Activated CD8-positive, alpha-beta memory T cell treated with anti-CD3 and anti-CD28 coated beads, Interleukin-2, amount 50 U/mL, for 4 hours (primary cell): ENCODE measurements around the gene NAALAD2.
"Not testable (repeated sequence)": the region's sequence is repeated elsewhere in the genome, so short reads cannot be mapped to it uniquely, and the experiment has no call there.

Experiments used
- DNase-seq: peaks from one replicate; pipeline ENCODE4 v3.0.0-alpha.2; 2020

Gene NAALAD2

DNA sequence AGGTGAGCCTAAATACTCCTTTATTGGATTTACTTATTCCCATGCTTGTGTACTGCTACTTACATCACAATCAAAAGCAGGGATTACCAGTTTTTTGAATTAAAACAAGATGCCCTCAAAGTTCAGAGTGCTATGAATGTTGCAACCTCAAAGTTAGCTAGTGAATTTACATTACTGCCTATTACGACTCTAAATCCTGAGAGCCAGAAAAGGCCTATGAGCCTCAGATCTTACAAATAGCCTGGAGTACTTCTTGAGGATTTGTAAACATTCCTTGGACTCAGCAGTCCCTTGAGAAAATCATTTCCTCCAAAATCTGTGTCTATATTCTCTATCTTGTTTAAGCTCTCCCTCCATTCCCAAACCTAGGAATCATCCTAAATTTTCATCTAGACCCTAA is 62.9 kb downstream of the NAALAD2 start:
- no peak for DNase-seq

DNA sequence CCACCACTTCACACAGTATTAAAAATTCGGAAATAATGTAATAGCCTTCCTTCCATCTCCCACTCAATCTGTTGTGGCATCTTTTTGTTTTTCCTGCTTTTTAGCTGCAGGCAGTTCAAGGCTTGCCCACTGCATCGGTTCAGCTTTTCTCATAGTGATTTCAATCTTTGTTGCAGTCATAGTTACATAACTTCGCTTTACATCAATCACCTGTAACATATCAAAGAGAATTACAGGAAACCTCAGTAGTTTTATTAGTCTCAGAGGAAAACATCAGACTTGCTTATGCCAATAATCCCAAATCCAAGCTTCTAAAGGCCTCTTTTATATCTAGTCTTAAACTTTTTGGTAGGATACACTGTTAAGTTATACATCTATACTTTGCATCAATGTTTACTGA is 67.9 kb downstream of the NAALAD2 start:
- DNase-seq, result no peak

DNA sequence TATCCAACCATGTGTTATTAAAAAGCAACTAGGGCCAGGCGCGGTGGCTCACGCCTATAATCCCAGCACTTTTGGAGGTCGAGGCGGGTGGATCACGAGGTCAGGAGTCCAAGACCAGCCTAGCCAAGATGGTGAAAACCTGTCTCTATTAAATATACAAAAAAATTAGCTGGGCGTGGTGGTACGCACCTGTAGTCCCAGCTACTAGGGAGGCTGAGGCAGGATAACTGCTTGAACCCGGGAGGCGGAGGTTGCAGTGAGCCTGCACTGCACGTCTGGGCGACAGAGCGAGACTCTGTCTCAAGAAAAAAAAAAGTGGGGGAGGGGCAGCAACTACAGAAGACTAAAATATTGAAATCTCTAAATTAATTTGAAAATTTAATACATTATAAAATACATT is 69.9 kb downstream of the NAALAD2 start:
- no peak for DNase-seq

DNA sequence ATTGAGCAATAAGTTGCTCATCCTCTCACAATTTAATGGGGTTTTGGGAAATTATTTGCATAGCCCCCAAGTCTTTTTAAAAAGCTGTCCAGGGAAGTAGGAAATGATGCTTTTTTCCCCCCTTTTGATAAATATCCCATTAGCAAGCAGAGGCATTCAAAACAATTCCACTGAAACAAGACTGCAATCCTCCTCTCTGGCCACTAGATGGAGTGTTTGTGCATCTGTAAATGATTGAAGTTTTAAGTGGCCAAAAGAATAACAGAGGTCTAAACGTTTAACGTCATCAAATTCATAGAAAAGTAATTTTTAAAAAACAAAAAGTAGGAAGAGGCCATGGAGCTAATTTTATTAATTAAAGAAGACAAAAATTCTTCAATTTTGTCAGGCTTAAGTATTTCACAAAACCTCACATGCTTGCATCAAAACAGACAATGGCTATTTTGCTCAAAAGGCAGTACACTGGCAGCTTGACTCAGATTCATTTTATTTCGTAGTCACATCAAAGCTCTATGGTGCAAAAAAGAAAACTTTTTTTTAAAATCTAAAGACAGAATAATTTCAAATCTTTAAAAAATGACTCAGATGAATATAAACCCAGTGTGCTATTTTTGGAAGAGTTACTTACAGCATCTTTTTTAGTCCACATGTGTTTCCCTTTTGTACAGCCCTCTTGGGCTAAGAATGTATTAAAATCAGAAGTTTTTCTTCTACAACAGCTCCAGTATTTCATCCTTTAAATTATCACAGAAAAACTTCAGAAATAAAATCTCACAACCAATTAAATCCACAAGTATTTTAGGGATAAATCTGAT is 70.6 kb downstream of the NAALAD2 start:
- DNase-seq, result no peak

DNA sequence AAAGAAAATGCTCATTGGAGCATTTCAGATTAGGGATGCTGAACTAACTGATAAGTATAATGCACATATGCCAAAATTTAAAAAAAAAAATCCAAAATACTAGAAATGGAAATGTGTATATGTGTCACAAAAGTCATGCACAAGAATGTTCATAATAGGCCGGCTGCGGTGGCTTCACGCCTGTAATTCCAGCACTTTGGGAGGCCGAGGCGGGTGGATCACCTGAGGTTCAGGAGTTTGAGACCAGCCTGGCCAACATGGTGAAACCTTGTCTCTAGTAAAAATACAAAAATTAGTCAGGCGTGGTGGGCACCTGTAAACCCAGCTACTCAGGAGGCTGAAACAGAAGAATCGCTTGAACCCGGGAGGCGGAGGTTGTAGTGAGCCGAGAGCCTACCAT is 73.5 kb downstream of the NAALAD2 start:
- DNase-seq, result not testable (repeated sequence)

DNA sequence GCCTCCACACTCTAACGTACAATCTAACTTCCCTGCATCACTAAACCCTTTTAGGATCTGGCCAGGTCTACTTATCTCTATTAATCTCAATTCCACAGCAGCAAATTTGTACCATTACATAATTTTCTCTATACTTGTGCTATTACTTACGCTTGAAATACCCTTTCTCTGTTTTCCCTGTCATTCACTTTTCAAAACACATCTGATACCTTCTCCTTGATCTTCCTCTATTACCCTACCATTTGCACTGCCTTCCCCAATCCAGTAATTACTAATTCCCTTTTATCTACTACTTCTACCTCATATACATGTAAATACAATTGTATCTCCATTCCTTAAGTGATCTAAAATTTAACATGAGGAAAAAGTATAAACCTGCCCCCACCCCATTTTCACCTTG is 74.4 kb downstream of the NAALAD2 start:
- DNase-seq, result no peak

DNA sequence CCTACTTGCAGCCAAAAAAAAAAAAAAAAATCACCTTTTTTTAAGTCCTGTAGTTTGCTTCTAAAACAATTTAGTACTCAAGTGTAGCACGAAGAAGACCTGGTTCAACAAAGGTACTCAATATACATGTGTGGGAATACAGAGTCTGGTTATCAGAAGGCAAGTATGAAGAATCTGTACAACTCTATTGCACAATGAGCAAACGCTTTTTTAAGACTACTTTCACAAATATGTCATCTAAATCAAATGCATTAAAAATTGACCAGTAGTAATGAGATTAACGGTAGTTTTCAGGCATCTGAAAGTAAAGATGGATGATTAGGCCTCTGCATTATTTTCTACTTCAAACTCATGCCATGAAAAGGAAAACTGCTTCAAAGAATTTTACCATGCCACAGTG is 78.9 kb downstream of the NAALAD2 start:
- DNase-seq, result no peak

DNA sequence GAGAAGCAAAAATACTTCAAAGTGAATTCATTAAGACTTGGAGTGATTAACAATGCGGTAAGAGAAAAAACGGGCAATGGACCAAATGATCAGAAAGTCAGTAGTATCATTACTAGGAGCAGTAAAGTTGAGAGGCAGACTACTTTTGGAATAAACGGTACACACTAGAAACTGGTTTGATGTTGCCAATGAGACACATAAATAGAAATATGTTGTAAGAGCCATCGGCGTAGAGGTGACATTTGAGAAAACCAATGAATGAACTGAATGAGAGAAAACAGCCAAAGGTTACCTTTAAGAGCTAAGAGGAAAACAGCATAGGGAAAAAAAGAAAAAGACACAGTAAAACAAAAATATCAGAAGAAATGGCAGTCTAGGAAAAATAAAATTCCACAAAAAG is 82.1 kb downstream of the NAALAD2 start:
- no peak for DNase-seq

DNA sequence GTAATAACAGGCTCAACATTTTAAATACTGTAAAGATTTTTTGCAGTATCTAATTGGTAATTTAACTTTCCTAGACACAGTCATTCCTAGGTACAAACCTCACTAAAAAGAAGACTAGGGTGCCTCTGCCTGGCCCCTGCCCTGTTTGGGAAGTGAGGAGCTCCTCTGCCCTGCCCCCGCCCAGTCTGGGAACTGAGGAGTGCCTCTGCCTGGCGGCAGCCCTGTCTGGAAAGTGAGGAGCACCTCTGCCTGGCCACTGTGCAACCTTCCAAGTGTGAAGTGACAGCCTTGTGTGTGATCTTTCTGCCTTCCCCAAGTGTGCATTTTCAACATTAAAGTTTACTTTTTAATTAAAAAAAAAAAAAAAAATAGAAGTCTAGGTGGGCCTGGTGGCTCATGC is 84.1 kb downstream of the NAALAD2 start:
- DNase-seq, result peak; percentile 13

DNA sequence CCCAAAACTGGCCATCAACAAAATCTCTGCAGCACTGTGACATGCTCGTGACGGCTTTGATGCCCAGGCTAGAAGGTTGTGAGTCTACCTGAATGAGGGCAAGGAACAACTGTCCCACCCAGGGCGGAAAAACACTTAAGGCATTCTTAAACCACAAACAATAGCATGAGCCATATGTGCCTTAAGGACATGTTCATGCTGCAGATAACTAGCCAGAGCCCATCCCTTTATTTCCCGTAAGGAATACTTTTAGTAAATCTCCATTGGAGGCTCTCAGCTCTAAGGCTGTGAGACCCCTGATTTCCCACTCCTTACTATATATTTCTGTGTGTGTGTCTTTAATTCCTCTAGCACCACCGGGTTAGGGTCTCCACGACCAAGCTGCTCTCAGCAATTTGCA is 85.0 kb downstream of the NAALAD2 start:
- DNase-seq, result no peak

DNA sequence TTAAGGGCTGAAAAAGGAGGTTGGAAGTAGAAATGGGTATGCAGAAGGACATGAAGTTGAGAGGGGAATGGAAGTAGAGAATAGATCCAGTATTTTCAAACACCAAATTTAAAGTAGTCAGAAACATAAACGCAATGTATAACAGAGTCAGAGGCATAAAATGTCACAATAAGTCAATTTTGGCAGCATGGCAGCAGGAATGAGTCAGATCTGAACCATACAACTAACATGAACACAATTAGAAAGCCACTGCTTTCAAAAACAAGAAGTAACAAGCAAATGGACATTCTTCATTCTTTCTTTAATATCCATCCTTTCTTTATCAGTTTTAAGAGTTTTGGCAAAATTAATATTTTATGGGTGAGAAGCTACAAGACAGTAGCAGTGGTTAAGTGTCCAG is 85.9 kb downstream of the NAALAD2 start:
- no peak for DNase-seq

DNA sequence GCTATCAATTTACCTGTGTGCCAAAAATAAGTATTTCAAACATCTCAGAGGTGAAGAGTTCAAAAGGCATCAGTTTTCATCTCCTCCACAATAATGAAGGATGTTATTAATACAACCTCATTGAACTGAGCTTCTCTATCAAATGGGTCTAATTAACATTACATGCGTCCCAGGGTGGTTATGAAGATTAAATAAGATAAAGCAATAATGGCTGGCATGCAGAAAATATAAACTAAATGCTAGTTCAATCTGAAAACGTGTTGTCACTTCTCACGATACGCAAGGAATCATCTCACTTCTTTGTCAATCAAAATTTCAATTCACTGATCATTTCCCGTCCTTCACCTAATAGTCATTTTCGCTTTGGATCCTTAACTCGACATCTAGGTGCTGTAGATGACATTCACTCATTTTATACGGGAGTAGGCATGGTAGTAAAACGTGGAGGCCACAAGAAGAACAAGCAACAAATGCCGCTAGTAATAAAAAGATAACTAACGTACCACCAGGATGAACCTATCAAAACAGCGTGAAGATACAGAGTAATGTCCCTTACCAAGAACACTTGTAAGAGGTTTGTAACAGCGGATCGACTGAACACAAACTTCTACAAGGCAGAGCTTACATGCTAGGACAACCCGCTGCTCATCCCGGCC is 87.5 kb downstream of the NAALAD2 start:
- DNase-seq, result no peak

DNA sequence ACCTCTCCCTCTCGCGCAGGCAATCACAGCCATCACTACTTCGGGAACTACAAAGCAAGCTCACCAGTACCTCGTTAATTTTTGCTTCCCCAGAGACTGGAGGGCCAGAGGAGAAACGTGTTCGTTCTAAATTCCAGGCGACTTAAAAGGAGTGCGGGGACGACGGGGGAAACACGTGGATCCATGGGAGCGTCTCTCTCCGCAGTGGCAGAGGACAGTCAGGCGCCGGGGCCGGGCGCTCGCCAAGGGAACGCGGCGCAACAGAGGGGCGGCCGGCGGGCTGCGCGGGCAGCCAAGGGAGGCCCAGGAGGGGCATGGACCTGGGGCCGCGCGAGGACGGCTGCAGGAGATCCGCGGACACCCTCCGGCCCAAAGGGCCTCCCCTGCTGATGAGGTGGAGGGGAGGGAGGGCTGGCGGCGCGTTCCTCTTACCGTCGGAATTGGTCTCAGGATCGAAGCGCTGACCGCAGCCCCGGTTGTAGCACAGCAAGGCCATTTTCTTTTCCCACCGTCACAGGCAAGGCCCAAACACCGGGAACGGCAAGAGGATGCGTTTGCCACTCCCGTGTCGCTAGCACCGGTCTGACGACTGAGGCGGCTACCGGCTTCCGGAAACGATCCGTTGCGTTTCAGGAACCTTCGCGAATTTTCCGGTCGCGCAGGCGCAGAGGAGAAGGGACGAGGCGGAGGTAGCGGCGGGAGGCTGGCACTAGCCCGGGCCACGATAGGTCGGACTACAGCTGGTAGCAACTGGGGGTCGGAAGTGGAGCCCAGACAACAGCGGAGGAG is 88.2 kb downstream of the NAALAD2 start, which contains the start of gene CHORDC1:
TSS of gene CHORDC1 (minus strand) at position 591 of the 789 bp plus-strand sequence. CDS start at position 496, 95 bp downstream.
- DNase-seq, result peak; percentile 91

DNA sequence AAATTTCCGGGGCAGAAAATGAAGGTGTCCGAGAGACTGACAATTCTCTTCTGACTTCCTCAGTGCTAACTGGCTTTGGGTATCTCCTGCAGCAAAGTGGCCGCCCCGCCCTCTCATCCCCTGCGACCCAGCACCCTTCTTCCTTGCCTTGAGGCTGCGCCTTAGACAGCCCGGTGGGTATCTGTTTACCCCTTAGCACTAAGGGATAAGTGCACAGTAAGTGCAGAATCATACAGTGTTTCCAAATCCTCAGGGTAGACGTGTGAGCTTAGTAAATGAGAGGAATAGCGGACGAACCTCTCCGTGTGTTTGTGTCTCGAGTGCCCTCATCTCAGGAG is 88.8 kb downstream of the NAALAD2 start:
- DNase-seq, result no peak

DNA sequence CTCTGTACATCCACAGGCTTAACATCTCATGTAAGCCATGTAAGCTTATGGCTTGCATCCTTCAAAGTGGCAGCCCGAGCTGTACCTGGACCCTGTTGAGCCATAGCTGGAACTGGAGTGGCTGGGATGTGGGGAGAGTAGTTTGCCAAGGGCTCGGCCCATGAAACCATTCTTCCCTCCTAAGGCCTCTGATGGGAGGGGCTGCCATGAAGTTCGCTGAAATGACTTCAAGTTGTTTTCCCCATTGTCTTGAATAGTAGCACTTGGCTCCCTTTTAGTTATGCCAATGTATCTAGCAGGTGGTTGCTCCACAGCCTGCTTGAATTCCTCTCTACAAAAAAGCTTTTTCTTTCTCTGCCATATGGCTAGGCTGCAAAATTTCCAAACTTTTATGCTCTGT is 93.6 kb downstream of the NAALAD2 start:
- DNase-seq, result no peak

DNA sequence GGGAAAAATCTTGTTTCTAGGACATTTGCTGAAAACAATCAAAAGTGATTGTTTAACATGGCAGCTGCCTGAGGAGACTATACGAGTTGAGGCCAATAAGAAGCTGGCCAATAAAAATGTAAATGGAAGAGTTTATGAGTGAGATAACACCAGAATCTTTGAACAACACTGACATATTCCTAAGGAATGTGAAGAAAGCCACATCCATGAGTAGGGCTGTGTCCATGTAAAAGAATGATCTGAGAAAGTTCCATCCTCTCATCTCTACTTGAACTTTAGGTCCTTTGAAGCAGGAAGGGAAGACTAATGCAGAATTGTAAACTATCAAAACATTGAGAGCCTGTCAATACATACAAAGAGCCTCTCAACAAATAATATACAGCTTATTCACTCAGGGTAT is 95.3 kb downstream of the NAALAD2 start:
- no peak for DNase-seq

DNA sequence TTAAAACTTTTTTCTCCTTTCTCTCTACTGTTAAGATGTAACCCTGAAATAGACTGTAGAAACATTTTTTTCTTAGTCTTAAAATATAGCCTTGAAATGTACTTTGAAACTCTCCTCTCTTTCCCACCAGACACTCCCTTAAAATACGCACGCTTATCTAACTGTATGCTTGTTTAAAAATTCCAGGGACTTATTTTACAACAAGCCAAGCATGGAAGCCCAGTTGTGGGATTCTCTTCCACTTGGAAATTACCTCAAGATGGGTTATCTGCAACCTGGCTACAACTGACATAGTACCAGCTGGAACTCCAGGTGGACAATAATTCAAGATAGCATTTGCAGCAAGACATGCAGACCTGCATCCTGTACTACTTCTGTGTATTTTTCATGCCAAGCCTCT is 100.5 kb downstream of the NAALAD2 start:
- DNase-seq, result no peak

DNA sequence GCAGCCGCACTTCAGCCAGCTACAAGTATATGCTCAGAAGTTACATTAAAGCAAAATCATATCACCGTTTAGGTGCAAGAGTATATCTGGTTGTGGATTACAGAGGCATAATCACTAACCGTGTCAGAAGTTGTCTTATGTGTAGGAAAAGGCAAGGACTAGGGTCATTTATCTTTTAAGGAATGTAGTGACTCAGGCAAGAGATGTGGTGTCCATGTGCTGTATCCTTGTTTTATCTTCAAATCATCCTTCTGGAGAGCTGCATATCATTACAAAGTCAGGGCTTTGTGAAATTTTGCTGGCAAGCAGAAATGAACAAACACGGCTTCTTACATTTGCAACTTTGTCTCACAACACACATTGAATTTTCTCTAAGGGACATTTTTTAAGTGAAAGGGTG is 101.1 kb downstream of the NAALAD2 start:
- DNase-seq, result no peak

DNA sequence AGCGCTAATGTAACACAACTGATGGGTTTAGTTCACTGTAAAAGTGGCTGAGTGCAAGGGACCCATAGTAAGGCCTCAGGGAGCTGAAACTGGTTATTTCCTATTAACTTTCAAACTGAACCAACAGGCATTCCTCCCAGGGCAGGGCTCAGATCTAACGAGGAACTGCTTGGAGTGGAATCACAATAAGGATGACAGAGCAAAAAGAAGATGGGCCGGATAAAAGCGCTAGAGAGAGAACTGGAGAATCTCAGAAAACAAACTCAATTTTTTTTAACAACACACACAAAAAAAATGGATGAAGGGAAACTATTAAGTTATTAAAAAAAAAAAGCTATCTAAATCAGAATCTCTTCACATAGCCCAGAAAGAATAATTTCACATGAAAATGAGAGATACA is 102.5 kb downstream of the NAALAD2 start:
- DNase-seq, result no peak

DNA sequence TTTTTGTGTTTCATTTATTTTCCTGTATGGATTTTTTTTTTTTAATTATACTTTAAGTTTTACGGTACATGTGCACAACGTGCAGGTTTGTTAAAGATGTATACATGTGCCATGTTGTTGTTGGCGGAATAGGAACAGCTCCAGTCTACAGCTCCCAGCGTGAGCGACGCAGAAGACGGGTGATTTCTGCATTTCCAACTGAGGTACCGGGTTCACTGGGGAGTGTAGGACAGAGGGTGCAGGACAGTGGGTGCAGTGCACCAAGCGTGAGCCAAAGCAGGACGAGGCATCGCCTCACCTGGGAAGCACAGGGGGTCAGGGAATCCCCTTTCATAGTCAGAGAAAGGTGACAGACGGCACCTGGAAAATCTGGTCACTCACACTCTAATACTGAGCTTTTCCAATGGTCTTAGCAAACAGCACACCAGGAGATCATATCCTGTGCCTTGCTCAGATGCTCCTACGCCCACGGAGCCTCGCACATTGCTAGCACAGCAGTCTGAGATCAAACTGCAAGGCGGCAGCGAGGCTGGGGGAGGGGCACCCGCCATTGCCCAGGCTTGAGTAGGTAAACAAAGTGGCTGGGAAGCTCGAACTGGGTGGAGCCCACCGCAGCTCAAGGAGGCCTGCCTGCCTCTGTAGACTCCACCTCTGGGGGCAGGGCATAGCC is 105.6 kb downstream of the NAALAD2 start:
- peak; percentile 37 for DNase-seq

DNA sequence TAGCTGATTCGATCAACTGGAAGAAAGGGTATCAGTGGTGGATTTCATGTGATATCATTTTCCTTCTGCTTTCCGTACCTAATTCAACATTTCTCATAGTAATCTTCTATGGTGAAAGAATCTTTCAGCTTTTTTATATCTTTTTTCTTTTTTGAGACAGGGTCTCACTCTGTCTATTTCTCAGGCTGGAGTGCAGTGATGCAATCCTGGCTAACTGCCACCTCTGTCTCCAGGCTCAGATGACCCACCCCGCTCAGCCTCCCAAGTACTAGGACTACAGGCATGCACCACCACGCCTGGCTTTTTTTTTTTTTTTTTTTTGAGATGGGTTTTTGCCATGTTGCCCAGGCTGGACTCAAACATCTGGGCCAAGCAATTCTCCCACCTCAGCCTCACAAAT is 107.0 kb downstream of the NAALAD2 start:
- DNase-seq, result no peak
